Stimulated activated naive CD8-positive, alpha-beta T cell treated with anti-CD3 and anti-CD28 coated beads, Interleukin-15, amount 100 ng/mL, for 72 hours (primary cell): ENCODE results near the gene DNAJB1.

Experiments used
- ATAC-seq: fragments of 150-1000 bp; cut with Tn5 transposase; 2 replicates; pipeline ENCODE4 v1.10.0; 2021; ENCODE audit warnings: mild to moderate bottlenecking, moderate library complexity
- DNase-seq, 2 donors: peaks; one replicate each; pipeline ENCODE4 v3.0.0; 2021 to 2022
- H3K27ac Mint-ChIP-seq, 2 donors: one replicate each; pipeline ENCODE4 v1.8.0; 2022; ENCODE audit warnings: mild to moderate bottlenecking in 2 of 2, mixed read lengths in 2 of 2, moderate library complexity in 2 of 2
- H3K27me3 Mint-ChIP-seq: one replicate; pipeline ENCODE4 v1.8.0; 2022; ENCODE audit warnings: mixed read lengths
- H3K4me1 Mint-ChIP-seq: one replicate; pipeline ENCODE4 v1.8.0; 2022; ENCODE audit warnings: mild to moderate bottlenecking, mixed read lengths
- H3K4me3 Mint-ChIP-seq, 2 donors: one replicate each; pipeline ENCODE4 v1.8.0; 2022; ENCODE audit warnings: mild to moderate bottlenecking in 2 of 2, mixed read lengths in 2 of 2, moderate library complexity in 1 of 2
- H3K9me3 Mint-ChIP-seq, 2 donors: one replicate each; pipeline ENCODE4 v1.8.0; 2022; ENCODE audit warnings: mixed read lengths in 2 of 2

Gene DNAJB1

DNA sequence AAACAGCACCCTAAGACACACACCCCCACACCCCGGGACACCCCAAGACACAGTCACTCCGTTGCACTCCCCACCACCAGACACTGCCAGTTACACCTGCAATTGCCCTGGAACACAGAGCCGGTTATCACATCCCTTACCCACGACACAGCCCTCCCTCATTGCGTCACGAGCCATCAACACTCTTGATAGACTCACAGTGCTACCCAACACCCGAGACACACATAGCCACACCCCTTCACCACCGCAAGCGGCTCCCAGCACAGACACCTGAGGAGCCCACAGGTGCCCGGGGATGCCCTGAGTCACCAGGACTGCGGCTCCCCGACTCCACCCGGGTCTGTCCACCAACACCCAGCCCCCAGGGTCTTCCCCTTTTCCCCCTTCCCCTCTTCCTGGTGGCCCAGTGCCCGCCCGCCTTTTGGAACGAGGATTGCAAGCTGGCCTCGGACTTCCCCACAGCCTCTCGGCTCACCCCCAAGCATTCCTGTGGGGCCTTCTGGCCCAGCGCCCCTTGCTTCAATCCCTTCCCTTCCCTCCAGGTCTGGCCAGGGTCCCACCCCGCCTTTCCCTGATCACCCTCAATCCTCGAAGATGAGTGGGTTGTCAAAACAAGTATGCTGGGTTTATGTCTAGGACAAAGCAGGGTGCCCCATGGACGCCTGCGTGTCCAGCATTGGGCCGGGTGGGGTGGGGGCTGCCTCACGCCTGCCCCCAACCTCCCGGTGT is 41.4 kb downstream of the DNAJB1 start:
- H3K27ac Mint-ChIP-seq = no peak overlapping the region
- no peaks in the 10 kb centered on the region for H3K9me3 Mint-ChIP-seq
- no peak overlapping the region for H3K4me3 Mint-ChIP-seq
- no peak for DNase-seq
- ATAC-seq = no peak
- H3K4me1 Mint-ChIP-seq = peaks cover 54% of the 10 kb centered on the region
- H3K27me3 Mint-ChIP-seq = peaks cover 33% of the 10 kb centered on the region

- Mint-ChIP-seq H3K4me3 (no peak overlapping the region), H3K27ac (no peak overlapping the region), H3K4me1 (peaks cover 57% of the 10 kb centered on the region), H3K9me3 (no peaks in the 10 kb centered on the region), H3K27me3 (peaks cover 33% of the 10 kb centered on the region)
- DNase-seq (no peak), ATAC-seq (no peak)
These were observed 41.9 kb downstream of the DNAJB1 start for GRCh38 chr19:14476327-14476672.

DNA sequence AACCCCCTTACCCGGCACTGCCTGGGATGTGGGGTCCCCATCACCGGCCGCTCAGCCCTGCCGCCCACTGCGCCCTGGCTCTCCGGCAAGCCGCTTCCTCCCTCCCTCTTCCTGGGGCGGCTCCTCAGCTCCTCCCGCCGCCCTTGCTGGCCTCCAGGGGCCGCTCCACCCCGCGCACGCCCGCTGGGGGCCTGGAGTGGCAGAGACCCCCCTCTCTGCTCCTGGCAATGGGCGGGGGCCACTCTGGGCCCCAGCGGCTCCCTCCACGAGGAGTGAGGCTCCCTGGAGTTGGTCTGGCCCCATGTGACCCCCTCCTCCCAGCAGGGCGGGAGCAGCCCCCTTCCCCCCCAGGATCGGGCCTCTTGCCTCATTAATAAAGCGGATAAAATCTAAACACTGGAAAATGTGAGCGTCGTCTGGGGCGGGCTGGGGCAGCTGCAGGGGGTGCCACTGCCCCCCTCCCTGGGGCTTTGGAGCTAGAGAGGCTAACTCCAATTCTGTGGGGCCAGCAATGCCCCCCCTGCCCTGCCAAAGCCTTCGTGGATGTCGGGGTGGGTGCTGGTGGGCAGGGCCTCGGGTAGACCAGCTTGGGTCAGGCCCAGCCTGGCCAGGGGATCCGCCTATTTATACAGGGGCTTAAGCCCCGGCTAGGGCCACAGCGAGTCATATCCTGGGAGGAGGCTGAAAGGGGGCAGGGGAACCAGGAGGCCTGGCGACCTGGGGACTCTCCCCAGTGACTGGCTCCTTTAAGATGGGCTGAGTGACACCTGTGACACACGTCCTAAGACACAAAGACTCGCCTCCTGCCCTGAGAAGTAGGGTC is 42.7 kb downstream of the DNAJB1 start, which contains the start of gene PTGER1:
TSS of gene PTGER1 (minus strand) at position 104 of the 823 bp plus-strand sequence. CDS start 1,034 bp downstream, outside the sequence.
- no peaks in the 10 kb centered on the region for H3K9me3 Mint-ChIP-seq
- H3K27me3 Mint-ChIP-seq = peaks cover 33% of the 10 kb centered on the region
- H3K4me3 Mint-ChIP-seq = peak within 1 kb of the TSS; percentile 38 to 72
- H3K4me1 Mint-ChIP-seq = peaks cover 50% of the 10 kb centered on the region
- peak in 1 of 2 donors; percentile 59 for DNase-seq
- peak; percentile 67 for ATAC-seq
- H3K27ac Mint-ChIP-seq = peak within 1 kb of the TSS in 1 of 2 donors; percentile 75

DNA sequence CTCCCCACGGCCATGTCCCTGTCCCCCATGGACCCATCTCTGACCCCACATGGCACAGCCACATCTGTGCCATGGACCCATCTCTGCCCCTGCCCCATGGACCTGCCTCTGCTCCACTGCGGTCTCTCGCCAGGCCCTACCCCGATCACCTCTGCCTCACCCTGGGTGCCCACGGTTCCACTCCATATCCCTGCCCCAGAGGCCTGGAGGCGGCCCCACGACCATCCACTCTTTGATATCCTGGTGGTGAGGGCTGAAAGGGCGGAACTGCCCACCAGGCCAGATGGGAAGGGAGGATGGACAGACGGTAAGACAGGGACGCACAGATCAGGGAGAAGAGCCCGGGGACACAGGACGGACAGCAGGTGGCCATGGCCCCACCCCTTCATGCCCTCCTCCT is 43.4 kb downstream of the DNAJB1 start:
- no peak for ATAC-seq
- no peak for DNase-seq
- Mint-ChIP-seq H3K9me3 (no peaks in the 10 kb centered on the region), H3K4me3 (peak overlapping the region; percentile 38 to 72), H3K27me3 (peaks cover 33% of the 10 kb centered on the region), H3K27ac (no peak overlapping the region), H3K4me1 (peaks cover 48% of the 10 kb centered on the region)

DNA sequence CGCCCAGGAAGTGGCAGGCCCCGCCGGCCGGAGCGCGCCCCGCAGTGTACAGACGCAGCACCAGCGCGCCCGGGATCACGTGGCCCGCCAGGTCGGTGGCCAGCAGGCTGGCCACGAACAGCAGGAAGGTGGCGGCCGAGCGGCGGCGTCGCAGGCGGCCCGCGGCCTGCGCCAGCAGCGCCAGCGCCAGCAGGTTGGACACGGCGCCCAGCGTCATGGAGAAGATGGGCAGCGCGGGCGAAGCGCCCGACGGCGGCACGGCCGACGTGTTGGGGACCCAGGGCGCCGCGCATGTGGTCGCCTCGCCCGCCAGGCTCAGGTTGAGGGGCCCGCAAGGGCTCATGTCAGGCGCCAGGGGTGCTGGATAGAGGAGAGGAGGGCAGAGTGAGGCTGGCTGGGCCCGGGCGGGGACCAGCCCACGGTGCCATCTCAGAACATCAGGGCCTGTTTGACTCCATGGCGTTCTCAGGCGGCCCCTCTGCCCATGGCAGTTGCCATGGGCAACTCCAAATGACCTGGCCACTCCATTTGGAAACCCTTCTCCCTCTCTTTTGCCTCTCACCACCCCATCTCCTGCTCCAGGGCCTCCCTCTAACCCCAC is 44.1 kb downstream of the DNAJB1 start:
- no peaks in the 10 kb centered on the region for H3K9me3 Mint-ChIP-seq

GRCh38 chr19:14473073-14473977 is 44.9 kb downstream of the DNAJB1 start:
- Mint-ChIP-seq H3K4me3 (peak overlapping the region; percentile 62 to 66), H3K9me3 (no peaks in the 10 kb centered on the region), H3K27me3 (peaks cover 33% of the 10 kb centered on the region), H3K4me1 (peaks cover 48% of the 10 kb centered on the region), H3K27ac (peak overlapping the region in 1 of 2 donors; percentile 49)
- no peak for DNase-seq
- no peak for ATAC-seq

More for the DNA sequence above, 44.1 kb downstream of the DNAJB1 start:
- Mint-ChIP-seq H3K27me3 (peaks cover 33% of the 10 kb centered on the region), H3K27ac (peak overlapping the region in 1 of 2 donors; percentile 75), H3K4me3 (peak overlapping the region; percentile 38 to 72), H3K4me1 (peaks cover 48% of the 10 kb centered on the region)
- ATAC-seq = no peak
- no peak for DNase-seq

DNA sequence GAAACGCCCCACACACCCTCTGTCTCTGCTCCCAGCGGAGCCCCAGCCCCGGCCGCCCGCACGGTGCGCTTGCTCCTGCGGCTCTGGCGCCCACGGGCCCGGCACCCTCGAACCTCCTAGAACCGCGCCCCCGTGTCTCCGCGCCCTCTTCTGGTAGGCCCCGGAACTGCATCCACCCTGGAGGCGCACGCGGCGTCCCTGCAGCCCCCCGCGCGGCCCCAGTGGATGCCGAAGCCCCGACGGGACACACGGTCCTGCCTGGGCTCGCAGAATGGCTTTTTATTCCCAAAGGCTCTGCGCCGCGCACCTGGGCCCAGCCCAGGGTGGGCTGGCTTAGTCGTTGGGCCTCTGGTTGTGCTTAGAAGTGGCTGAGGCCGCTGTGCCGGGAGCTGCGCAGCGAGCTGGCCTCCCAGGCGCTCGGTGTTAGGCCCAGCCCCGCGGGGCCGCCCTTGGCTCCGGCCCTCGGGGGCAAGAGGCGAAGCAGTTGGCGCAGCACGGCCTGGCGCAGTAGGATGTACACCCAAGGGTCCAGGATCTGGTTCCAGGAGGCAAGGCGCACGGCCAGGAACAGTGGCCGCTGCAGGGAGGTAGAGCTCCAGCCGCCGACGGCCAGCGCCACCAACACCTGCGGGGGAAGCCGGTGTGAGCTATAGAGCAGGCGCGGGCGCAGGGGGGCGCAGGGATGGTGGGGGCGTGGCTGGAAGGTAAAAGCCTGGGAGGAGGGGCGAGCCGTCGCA is 45.8 kb downstream of the DNAJB1 start:
- Mint-ChIP-seq H3K4me1 (peaks cover 48% of the 10 kb centered on the region), H3K9me3 (no peaks in the 10 kb centered on the region), H3K27me3 (peaks cover 33% of the 10 kb centered on the region), H3K4me3 (peak overlapping the region; percentile 62 to 66), H3K27ac (peak overlapping the region in 1 of 2 donors; percentile 87)
- DNase-seq (peak; percentile 84 to 91), ATAC-seq (peak; percentile 68)

DNA sequence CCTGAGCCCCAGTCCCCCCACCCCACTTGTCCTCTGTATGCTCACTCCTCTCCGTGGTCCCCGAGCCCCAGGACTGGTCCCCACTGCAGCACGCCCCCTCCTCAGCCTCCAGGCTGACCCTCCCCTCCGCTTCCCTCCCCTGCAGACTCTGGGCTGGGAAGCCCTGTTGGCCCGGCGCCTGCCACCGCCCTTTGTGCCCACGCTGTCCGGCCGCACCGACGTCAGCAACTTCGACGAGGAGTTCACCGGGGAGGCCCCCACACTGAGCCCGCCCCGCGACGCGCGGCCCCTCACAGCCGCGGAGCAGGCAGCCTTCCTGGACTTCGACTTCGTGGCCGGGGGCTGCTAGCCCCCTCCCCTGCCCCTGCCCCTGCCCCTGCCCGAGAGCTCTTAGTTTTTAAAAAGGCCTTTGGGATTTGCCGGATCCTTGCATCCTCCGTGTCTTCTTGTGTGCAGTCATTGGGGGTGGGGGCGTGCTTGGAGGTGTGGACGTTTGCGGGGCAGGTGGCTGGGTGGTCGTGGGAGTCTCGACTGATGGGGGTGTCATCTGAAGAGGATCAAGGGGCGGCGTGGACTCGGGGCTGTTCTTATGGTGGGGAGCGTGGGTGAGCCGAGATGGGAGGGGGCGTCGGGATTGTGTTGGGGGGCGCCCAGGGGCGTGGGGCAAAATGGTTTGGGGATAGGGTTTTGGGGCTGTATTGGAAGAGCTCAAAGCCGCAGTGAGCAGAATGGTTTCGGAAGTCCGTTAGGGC is 46.6 kb downstream of the DNAJB1 start:
- no peak for ATAC-seq
- H3K9me3 Mint-ChIP-seq = no peaks in the 10 kb centered on the region
- no peak overlapping the region for H3K27ac Mint-ChIP-seq
- H3K4me1 Mint-ChIP-seq = peaks cover 45% of the 10 kb centered on the region
- peaks cover 33% of the 10 kb centered on the region for H3K27me3 Mint-ChIP-seq
- no peak for DNase-seq
- H3K4me3 Mint-ChIP-seq = peak overlapping the region in 1 of 2 donors; percentile 66

DNA sequence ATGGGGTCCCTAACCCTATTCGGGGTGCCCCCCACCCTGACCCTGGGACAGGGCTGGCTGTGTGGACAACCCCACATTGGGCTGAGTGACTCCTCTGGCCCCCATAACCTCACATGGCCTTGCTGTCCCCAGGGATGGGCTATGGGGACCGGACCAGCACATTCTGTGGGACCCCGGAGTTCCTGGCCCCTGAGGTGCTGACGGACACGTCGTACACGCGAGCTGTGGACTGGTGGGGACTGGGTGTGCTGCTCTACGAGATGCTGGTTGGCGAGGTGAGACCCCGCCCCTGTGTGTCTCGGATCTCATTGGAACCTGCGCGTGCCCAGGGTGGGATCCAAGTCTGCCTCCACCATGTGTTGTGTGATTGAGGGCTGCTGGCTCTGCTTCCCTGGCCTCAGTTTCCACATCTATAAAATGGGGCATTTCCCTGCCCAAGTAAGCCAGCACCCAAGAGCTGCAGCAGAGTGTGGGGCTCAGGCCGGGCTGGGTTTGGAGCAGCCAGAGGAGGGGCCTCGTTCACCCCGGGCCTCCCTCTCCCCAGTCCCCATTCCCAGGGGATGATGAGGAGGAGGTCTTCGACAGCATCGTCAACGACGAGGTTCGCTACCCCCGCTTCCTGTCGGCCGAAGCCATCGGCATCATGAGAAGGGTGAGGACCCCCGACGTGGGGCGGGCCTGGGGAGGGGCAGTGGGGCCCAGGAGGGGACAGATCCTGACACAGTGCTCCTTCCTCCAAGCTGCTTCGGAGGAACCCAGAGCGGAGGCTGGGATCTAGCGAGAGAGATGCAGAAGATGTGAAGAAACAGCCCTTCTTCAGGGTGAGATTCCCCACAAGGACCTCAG is 47.9 kb downstream of the DNAJB1 start:
- no peak for DNase-seq
- ATAC-seq = no peak
- H3K4me3 Mint-ChIP-seq = no peak overlapping the region
- H3K4me1 Mint-ChIP-seq = peaks cover 32% of the 10 kb centered on the region
- H3K9me3 Mint-ChIP-seq = no peaks in the 10 kb centered on the region
- peaks cover 29% of the 10 kb centered on the region for H3K27me3 Mint-ChIP-seq
- peak overlapping the region in 1 of 2 donors; percentile 80 for H3K27ac Mint-ChIP-seq

DNA sequence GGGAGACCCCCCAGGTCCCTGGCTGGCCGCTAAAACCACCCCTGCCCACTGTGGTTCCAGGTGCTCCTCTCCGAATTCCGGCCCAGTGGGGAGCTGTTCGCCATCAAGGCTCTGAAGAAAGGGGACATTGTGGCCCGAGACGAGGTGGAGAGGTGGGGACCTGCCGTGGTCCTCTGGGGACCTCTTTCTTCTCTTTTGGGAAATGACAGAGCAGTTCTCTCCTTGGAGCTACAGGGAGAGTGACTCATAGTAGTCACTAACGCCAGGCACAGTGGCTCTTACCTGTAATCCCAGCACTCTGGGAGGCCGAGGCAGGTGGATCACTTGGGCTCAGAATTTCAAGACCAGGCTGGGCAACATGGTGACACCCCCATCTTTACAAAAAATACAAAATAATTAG is 50.4 kb downstream of the DNAJB1 start:
- Mint-ChIP-seq H3K27ac (peak overlapping the region in 1 of 2 donors; percentile 34), H3K4me1 (peaks cover 13% of the 10 kb centered on the region), H3K4me3 (no peak overlapping the region), H3K9me3 (no peaks in the 10 kb centered on the region), H3K27me3 (peaks cover 7% of the 10 kb centered on the region)
- ATAC-seq = no peak
- no peak for DNase-seq

DNA sequence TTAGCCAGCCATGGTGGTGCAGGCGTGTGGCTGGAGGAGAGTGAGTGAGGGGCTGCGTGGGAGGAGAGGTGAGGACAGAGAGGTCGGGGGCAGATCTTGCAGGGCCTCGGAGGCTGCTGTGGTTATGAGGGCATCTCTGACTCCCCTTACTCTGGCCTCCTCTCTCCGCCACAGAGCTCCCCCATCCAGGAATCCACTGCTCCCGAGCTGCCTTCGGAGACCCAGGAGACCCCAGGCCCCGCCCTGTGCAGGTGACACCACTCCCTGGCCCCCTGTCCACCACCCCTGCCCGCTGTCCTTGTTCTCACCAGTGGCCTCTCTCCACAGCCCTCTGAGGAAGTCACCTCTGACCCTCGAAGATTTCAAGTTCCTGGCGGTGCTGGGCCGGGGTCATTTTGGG is 50.8 kb downstream of the DNAJB1 start:
- no peak for ATAC-seq
- Mint-ChIP-seq H3K27ac (no peak overlapping the region), H3K9me3 (no peaks in the 10 kb centered on the region), H3K27me3 (peaks cover 3% of the 10 kb centered on the region), H3K4me1 (peaks cover 9% of the 10 kb centered on the region), H3K4me3 (no peak overlapping the region)
- no peak for DNase-seq
